NT2/D1 (cell line): ENCODE measurements around the gene AGPAT3.

Experiments used
- DNase-seq: peaks from one replicate; pipeline ENCODE4 v3.0.0-alpha.2; 2011; ENCODE audit warnings: low read depth, low spot score
- H3K27me3 ChIP-seq: 2 replicates; pipeline ENCODE4 v1.6.0; 2011; ENCODE audit warnings: mild to moderate bottlenecking; ENCODE audit not compliant: insufficient read length, insufficient read depth
- H3K36me3 ChIP-seq: 2 replicates; pipeline ENCODE4 v1.6.1; 2011; ENCODE audit warnings: mild to moderate bottlenecking, low read length, mixed read lengths; ENCODE audit not compliant: insufficient read depth, insufficient read length
- H3K4me1 ChIP-seq: 2 replicates; pipeline ENCODE4 v1.5.1; 2011; ENCODE audit not compliant: insufficient read depth, insufficient read length
- H3K4me3 ChIP-seq: 2 replicates; pipeline ENCODE4 v1.5.1; 2011; ENCODE audit warnings: low read depth; ENCODE audit not compliant: insufficient read length
- H3K9ac ChIP-seq: 2 replicates; pipeline ENCODE4 v1.6.0; 2011; ENCODE audit warnings: low read depth; ENCODE audit not compliant: insufficient read length
- H3K9me3 ChIP-seq: 2 replicates; pipeline ENCODE4 v1.5.1; 2011; ENCODE audit warnings: mild to moderate bottlenecking, low read length; ENCODE audit not compliant: insufficient read depth
- SUZ12 ChIP-seq: IDR thresholded peaks from 2 replicates; pipeline ENCODE4 v1.6.1; 2011; ENCODE audit not compliant: insufficient read length, insufficient read depth; ENCODE audit errors: extremely low read depth
- YY1 ChIP-seq: IDR thresholded peaks from 2 replicates; pipeline ENCODE4 v1.6.1; 2011; ENCODE audit not compliant: insufficient read length, insufficient read depth
- ZNF274 ChIP-seq: IDR thresholded peaks from 2 replicates; pipeline ENCODE4 v1.6.1; 2011; ENCODE audit warnings: mild to moderate bottlenecking, low read depth, low read length

The AGPAT3 gene

DNA sequence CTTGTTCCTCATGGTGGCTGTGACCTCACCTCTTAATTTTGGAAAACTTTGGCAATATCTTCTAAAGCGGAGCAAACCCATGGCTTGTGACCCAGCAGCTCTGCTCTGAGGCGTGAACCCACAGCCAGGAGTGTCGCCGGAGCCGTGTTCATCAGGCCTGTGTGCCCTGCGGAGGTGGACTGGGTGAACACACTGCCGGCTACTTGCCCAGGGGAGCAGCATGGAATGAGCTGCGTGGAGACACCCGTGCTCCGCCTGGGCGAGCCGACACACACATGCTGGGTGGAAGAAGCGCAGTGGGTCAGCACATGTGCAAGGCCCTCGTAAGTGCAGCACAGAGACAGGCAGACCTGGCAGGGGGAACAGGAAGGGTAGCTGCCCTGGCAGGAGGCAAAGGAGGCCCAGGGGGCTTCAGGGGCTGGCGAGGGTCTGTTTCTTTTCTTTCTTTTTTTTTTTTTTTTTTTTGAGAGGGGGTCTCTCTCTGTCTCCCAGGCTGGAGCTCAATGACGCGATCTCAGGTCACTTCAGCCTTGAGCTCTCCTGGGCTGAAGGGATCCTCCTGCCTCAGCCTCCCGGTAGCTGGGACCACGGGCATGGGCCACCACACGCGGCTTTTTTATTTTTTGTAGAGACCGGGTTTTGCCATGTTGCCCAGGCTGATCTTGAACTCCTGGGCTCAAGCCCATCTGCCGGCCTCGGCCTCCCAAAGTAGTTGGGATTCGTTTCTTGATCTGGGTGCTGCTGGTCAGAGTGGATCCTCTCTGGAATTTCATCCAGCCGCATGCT is 41.8 kb downstream of the AGPAT3 start:
- H3K4me3 ChIP-seq = no peak overlapping the region
- H3K9me3 ChIP-seq = no peaks in the 10 kb centered on the region
- TF ChIP-seq YY1 (no peak), ZNF274 (no peak), SUZ12 (no peak)
- no peaks in the 10 kb centered on the region for H3K36me3 ChIP-seq
- no peaks in the 10 kb centered on the region for H3K27me3 ChIP-seq
- H3K9ac ChIP-seq = no peak overlapping the region
- H3K4me1 ChIP-seq = peaks cover 10% of the 10 kb centered on the region
- DNase-seq = no peak

DNA sequence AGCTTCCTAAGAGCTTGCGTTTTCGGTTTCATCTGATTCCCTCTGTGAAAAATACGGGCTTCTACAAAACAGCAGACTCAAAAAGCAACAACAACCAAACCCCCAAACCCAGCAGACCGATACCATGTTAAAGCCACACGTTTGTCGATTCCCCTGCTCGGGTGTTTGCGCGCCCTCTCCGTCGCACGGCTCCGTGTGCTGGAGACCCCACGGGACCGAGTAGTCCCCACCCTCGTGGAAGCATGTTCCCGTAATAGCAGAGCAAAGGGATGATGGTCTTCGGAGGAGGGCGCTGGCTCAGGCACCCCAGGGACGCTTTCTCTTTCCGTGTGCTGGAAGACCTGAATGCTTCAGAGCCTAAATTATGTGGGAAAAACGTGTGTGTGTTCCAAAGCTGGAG is 42.7 kb downstream of the AGPAT3 start:
- no peak for DNase-seq
- Histone ChIP-seq H3K9ac (no peak overlapping the region), H3K4me3 (no peak overlapping the region), H3K27me3 (no peaks in the 10 kb centered on the region), H3K4me1 (peaks cover 11% of the 10 kb centered on the region), H3K36me3 (peaks cover 1% of the 10 kb centered on the region), H3K9me3 (peaks cover 2% of the 10 kb centered on the region; the same call in 1 of the 2 replicates)
- TF ChIP-seq SUZ12 (no peak), ZNF274 (no peak), YY1 (no peak)

DNA sequence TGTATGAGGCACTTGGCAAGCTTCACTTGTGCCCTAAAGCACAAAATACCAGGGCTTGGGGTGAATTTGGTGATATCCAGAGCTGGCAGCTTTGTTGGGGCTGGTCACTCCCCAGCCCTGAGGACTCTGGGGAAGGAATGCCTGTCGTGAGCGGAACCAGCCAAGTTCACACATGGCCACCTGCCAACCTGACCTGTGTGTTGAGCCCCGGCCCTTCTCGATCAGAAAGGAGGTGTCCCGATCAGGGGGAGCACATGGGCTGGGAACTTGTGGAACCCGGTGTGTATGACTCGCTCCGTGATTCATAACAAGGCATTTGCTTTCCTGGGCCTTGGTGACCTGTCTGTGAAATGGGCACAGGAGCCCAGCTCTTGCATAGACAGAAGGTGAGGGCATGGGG is 43.1 kb downstream of the AGPAT3 start:
- Histone ChIP-seq H3K27me3 (no peaks in the 10 kb centered on the region), H3K9me3 (peaks cover 6% of the 10 kb centered on the region; the same call in 1 of the 2 replicates), H3K9ac (no peak overlapping the region), H3K4me1 (peaks cover 13% of the 10 kb centered on the region), H3K4me3 (no peak overlapping the region), H3K36me3 (peaks cover 2% of the 10 kb centered on the region)
- DNase-seq = no peak
- TF ChIP-seq ZNF274 (no peak), SUZ12 (no peak), YY1 (no peak)

DNA sequence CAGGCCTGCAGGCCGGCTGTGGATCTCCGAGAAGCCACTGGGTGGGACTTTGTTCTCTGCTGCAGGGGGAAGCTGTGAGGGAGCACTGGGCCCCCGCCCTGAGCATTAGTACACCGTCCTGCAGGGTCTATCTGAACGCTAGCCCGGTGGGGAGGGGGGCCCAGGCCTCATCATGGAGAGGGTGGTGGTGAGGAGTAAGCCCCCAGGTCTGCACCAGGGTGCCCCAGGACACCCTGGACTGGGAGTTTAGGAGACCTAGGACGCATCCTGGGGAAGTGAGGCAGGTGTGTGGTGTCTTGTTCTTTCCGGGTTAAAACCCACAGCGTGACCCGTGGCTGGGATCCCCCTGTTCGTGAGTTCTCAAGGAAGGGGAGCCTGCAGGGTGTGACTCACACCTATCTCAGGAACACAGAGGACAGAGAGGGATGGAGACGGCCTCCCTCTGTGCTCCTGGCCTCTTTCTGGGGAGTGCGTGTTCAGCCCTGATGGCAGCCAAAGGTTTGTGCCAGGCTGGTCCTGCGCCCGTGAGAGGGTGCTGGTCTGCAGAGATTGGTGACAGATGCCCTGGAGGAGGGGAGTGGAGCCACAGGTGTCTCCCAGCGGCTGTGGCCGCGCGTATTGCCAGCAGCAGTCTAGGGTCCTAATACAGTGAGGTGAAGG is 44.8 kb downstream of the AGPAT3 start:
- H3K9ac ChIP-seq = peak overlapping the region; percentile 53
- H3K27me3 ChIP-seq = no peaks in the 10 kb centered on the region
- H3K9me3 ChIP-seq = peaks cover 11% of the 10 kb centered on the region; the same call in 1 of the 2 replicates
- no peak for DNase-seq
- no peak overlapping the region for H3K4me3 ChIP-seq
- H3K4me1 ChIP-seq = peaks cover 9% of the 10 kb centered on the region
- H3K36me3 ChIP-seq = peaks cover 2% of the 10 kb centered on the region
- TF ChIP-seq YY1 = no peak
- no peak for TF ChIP-seq SUZ12
- TF ChIP-seq ZNF274 = no peak

DNA sequence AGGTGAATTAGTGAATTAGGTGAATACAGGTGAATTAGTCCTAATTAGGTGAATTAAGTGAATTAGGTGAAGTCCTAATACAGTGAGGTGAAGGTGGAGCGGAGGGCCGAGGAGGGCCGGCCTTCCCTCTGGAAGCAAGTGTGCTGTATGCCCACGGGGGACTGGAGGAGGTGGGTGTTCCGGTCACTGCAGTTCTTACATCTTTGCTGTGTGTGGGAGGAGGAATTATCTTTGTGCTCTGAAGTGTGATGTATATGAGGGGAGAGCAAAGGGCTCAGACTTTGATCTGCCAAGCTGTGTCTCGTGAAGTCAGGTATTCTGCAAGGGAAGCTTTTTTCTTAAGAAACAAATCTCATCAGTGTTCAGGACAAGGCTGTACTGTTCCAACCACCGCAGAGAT is 45.4 kb downstream of the AGPAT3 start:
- Histone ChIP-seq H3K27me3 (no peaks in the 10 kb centered on the region), H3K4me1 (peaks cover 9% of the 10 kb centered on the region), H3K9me3 (peaks cover 11% of the 10 kb centered on the region; the same call in 1 of the 2 replicates), H3K4me3 (no peak overlapping the region), H3K36me3 (peaks cover 2% of the 10 kb centered on the region), H3K9ac (no peak overlapping the region)
- no peak for TF ChIP-seq SUZ12
- no peak for TF ChIP-seq YY1
- no peak for TF ChIP-seq ZNF274
- no peak for DNase-seq

DNA sequence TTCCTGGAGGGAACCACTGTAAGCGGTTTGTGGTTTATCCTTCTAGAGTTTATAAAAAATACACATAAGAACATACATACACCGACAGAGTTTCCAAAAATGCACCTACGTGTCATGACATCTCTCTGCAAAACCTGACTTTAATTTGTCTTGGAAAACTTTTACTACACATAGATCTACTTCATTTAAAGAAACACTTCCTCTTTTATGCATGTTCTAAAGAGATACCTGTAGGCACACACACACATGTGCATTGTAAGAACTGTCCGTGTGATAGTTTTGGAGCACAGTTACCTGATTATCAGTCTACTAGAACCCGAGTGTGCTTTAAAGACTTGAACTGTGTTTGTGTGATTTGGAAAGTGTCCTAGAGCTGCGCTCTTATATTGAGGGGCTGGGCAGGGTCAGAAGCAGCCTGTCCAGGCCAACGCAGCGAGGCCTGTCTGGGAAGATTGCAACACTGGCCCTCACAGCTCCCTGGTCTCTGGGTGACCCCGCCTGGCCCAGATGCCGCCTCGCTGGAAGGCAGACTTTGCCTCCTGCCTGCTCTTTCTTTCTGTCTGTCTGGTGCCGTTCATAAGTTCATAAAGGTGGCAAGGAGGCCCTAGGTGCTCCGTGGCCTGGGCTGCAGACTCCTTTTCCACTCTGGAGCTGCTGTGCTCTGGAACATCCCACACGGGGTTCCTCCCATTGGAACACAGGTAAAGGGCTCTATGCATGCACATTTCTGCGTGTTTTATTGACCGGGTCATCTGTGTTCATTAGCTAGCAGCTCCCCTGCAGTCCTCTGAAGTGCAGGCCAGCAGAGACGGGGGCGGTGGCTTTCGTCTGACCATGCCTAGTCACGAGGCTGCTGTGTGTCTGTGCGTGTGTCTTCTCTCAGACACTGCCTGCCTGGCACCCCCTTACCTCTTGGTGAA is 46.3 kb downstream of the AGPAT3 start:
- TF ChIP-seq ZNF274 (no peak), SUZ12 (no peak), YY1 (no peak)
- Histone ChIP-seq H3K4me1 (peaks cover 9% of the 10 kb centered on the region), H3K36me3 (peaks cover 2% of the 10 kb centered on the region), H3K9me3 (peaks cover 11% of the 10 kb centered on the region; the same call in 1 of the 2 replicates), H3K27me3 (no peaks in the 10 kb centered on the region), H3K9ac (no peak overlapping the region), H3K4me3 (no peak overlapping the region)
- no peak for DNase-seq
